ENCODE measurements around the gene RHOU.

GRCh38 chr1:228778026-228778425 lies 42.7 kb downstream of the RHOU start:
- no peak for TF ChIP-seq EZH2 (IDR thresholded peaks at IDR 0.05; ENCODE audit: insufficient read depth, low read length)
- no peak for TF ChIP-seq CTCF (IDR thresholded peaks at IDR 0.05; ENCODE audit: insufficient read depth, low read depth, low read length)

All from astrocyte (in vitro differentiated cells and primary cell).